Calu3 (cell line): ENCODE data around the gene ABCC5. TPM values are rescaled to one million over a fixed set of nuclear protein-coding genes. Genes with fewer than 3 reads are reported as not detected.

Source experiments
- BruUV-seq: library from RNA; stranded (reverse); fragments of 400-500 nt; replicated peaks from 2 replicates; lab custom pipeline; 2021; lab: Mats Ljungman, UMichigan
- CTCF ChIA-PET: fragments of 300-600 bp; sonication (Branson Sonifier 250); formaldehyde crosslinking; loops from one replicate; lab custom pipeline; 2022; ENCODE audit warnings: antibody characterized with exemption; lab: Charles Lee
- DNase-seq: peaks from one replicate; pipeline ENCODE4 v3.0.0; 2022
- H3K27ac Mint-ChIP-seq: one replicate; pipeline ENCODE4 v1.8.0; 2022; ENCODE audit warnings: mixed read lengths; ENCODE audit not compliant: unreplicated experiment
- H3K27me3 Mint-ChIP-seq: one replicate; pipeline ENCODE4 v1.8.0; 2022; ENCODE audit warnings: mixed read lengths; ENCODE audit not compliant: unreplicated experiment
- H3K36me3 Mint-ChIP-seq: one replicate; pipeline ENCODE4 v1.8.0; 2022; ENCODE audit warnings: mild to moderate bottlenecking, moderate library complexity, mixed read lengths; ENCODE audit not compliant: insufficient read depth, unreplicated experiment
- H3K4me1 Mint-ChIP-seq: one replicate; pipeline ENCODE4 v1.8.0; 2022; ENCODE audit warnings: mild to moderate bottlenecking, low read depth, mixed read lengths; ENCODE audit not compliant: unreplicated experiment
- H3K4me3 Mint-ChIP-seq: one replicate; pipeline ENCODE4 v1.8.0; 2022; ENCODE audit warnings: mild to moderate bottlenecking, low read depth, moderate library complexity, mixed read lengths; ENCODE audit not compliant: unreplicated experiment
- H3K9me3 Mint-ChIP-seq: one replicate; pipeline ENCODE4 v1.8.0; 2022; ENCODE audit warnings: low read depth, mixed read lengths; ENCODE audit not compliant: unreplicated experiment
- intact Hi-C: fragments of 100-400 bp; cut with micrococcal nuclease; formaldehyde crosslinking; loops from one replicate; pipeline ENCODE4 v1.10.0; 2022; ENCODE audit not compliant: unreplicated experiment
- microRNA-seq: library from miRNA; unstranded; fragments of <30 nt; microRNA quantifications from one replicate; pipeline ENCODE4 v1.2.0, GENCODE V29; 2022
- total RNA-seq: library from RNA; stranded (reverse); gene quantifications from 2 replicates; pipeline ENCODE4 v1.2.3, GENCODE V29; 2022
- TF ChIP-seq, protein P1 (sequence below): fragments of 200-600 bp; IDR thresholded peaks from one replicate; pipeline ENCODE4 v1.8.0; 2022; ENCODE audit warnings: antibody characterized with exemption; ENCODE audit not compliant: unreplicated experiment

Gene ABCC5
- total RNA-seq, 1 experiment from 2014 or later: 39.1 TPM

GRCh38 chr3:183873914-183874313 lies 143.8 kb downstream of the ABCC5 start:
- CTCF ChIA-PET: interaction anchor here (0.6 to 0.7 kb wide), 2 partner anchors 24 to 504 kb away, joined by 4 to 6 read pairs; partner anchors contain the start of gene THPO
- H3K4me3 Mint-ChIP-seq: no peak overlapping the region
- peaks cover 5% of the 10 kb centered on the region for H3K36me3 Mint-ChIP-seq
- TF ChIP-seq, protein P1, sequence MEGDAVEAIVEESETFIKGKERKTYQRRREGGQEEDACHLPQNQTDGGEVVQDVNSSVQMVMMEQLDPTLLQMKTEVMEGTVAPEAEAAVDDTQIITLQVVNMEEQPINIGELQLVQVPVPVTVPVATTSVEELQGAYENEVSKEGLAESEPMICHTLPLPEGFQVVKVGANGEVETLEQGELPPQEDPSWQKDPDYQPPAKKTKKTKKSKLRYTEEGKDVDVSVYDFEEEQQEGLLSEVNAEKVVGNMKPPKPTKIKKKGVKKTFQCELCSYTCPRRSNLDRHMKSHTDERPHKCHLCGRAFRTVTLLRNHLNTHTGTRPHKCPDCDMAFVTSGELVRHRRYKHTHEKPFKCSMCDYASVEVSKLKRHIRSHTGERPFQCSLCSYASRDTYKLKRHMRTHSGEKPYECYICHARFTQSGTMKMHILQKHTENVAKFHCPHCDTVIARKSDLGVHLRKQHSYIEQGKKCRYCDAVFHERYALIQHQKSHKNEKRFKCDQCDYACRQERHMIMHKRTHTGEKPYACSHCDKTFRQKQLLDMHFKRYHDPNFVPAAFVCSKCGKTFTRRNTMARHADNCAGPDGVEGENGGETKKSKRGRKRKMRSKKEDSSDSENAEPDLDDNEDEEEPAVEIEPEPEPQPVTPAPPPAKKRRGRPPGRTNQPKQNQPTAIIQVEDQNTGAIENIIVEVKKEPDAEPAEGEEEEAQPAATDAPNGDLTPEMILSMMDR: no peak
- H3K27ac Mint-ChIP-seq: no peak overlapping the region
- no peak for DNase-seq
- BruUV-seq: no TSS peak
- intact Hi-C loops: no loop called here
- H3K4me1 Mint-ChIP-seq: no peaks in the 10 kb centered on the region
- no peaks in the 10 kb centered on the region for H3K27me3 Mint-ChIP-seq
- no peaks in the 10 kb centered on the region for H3K9me3 Mint-ChIP-seq

DNA sequence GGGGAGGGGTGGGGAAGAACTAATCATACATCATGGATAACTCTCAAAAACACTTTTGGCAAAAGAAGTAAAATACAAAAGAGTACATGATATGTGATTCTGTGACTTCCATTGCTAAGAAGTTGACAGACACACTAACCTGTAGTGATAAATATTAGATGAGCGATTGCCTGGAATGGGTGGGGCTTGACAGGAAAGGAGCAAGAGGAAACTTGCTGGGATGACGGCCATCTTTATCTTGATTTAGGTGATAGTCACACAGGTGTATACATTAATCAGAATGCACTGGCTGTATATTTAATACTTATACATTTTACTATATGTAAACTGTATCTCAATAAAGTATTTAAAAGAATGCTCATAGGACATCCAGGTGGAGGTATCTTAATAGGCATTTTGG lies 146.1 kb downstream of the ABCC5 start:
- peaks cover 2% of the 10 kb centered on the region for H3K36me3 Mint-ChIP-seq
- intact Hi-C loops: no loop called here
- TF ChIP-seq, protein P1: no peak
- H3K4me1 Mint-ChIP-seq: no peaks in the 10 kb centered on the region
- CTCF ChIA-PET: interaction anchor here (0.6 to 1.1 kb wide), 2 partner anchors 13 to 80 kb away, joined by 3 to 6 read pairs; partner anchors contain the start of gene PARL
- H3K9me3 Mint-ChIP-seq: no peaks in the 10 kb centered on the region
- BruUV-seq: no TSS peak
- DNase-seq: no peak
- H3K27me3 Mint-ChIP-seq: no peaks in the 10 kb centered on the region
- no peak overlapping the region for H3K4me3 Mint-ChIP-seq
- H3K27ac Mint-ChIP-seq: no peak overlapping the region

DNA sequence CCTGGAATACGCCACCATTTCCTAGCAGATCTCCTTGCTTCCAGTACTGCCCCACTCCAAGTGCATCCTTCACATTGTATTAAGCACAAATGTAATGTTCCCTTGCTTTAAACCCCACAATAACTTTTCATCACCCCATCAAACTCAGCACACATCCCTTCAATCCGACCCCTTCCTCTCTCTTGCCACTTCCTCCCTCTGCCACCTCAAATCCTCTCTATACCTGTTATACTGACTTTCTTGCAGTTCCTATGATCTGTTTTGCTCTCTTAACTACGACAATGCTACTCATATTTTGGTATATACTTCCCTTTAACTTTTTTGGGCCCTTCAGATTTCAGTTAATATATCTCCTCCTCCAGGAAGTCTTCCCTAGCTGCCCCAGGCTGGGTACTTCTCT lies 147.1 kb downstream of the ABCC5 start:
- H3K9me3 Mint-ChIP-seq: no peaks in the 10 kb centered on the region
- CTCF ChIA-PET: interaction anchor here (0.6 kb wide), 1 partner anchor 720 kb away, joined by 4 read pairs; no protein-coding TSS in a partner anchor
- no TSS peak for BruUV-seq
- H3K4me3 Mint-ChIP-seq: no peak overlapping the region
- no peak for DNase-seq
- H3K4me1 Mint-ChIP-seq: no peaks in the 10 kb centered on the region
- intact Hi-C loops: no loop called here
- no peaks in the 10 kb centered on the region for H3K36me3 Mint-ChIP-seq
- H3K27ac Mint-ChIP-seq: no peak overlapping the region
- no peaks in the 10 kb centered on the region for H3K27me3 Mint-ChIP-seq
- TF ChIP-seq, protein P1: no peak

Small RNAs within 50 kb of the gene (microRNA-seq; reads per million reads assigned to microRNA genes)
- not detected for gene MIR4448

Other genes with a start within 250 kb of the ABCC5 start
- gene MAP6D1, start 192.3 kb downstream of the ABCC5 start, total RNA-seq: 5.4 and 6.5 TPM in 2 replicates
- gene PARL, start 133.0 kb downstream of the ABCC5 start, total RNA-seq: 80.4 and 84.3 TPM in 2 replicates
- not detected in 2 replicates for gene HTR3D, start 13.9 kb upstream of the ABCC5 start, total RNA-seq
- not detected in 2 replicates for gene HTR3C, start 35.2 kb upstream of the ABCC5 start, total RNA-seq
- not detected in 2 replicates for gene HTR3E, start 79.2 kb upstream of the ABCC5 start, total RNA-seq
- 79.6 and 87.9 TPM in 2 replicates for gene EIF2B5, start 117.5 kb upstream of the ABCC5 start, total RNA-seq
- gene DVL3, start 137.5 kb upstream of the ABCC5 start, total RNA-seq: 105 and 106 TPM in 2 replicates
- 394 and 401 TPM in 2 replicates for gene AP2M1, start 157.0 kb upstream of the ABCC5 start, total RNA-seq
- 114 and 116 TPM in 2 replicates for gene ABCF3, start 168.3 kb upstream of the ABCC5 start, total RNA-seq
- 0.54 and 0.90 TPM in 2 replicates for gene VWA5B2, start 211.7 kb upstream of the ABCC5 start, total RNA-seq
- gene ALG3, start 231.1 kb upstream of the ABCC5 start, total RNA-seq: 131 and 140 TPM in 2 replicates
- gene EEF1AKMT4, start 231.8 kb upstream of the ABCC5 start, total RNA-seq: 11.2 and 11.6 TPM in 2 replicates
- gene CAMK2N2, start 243.7 kb upstream of the ABCC5 start, total RNA-seq: 3.3 and 3.6 TPM in 2 replicates